Liver (tissue), 9 donors: ENCODE data around the gene TAF1B. TPM values are rescaled to one million over a fixed set of nuclear protein-coding genes. Genes with fewer than 3 reads are reported as not detected.

Experiments used
- DNase-seq: peaks from one replicate; pipeline ENCODE4 v3.0.0-alpha.2; 2017; ENCODE audit warnings: low spot score
- H3K27ac ChIP-seq, 2 donors: one replicate each; pipeline ENCODE4 v1.7.0; 2013; ENCODE audit warnings: inconsistent platforms in 2 of 2, low read length in 2 of 2, control low read depth in 1 of 2, low read depth in 1 of 2, mild to moderate bottlenecking in 1 of 2
- H3K27me3 ChIP-seq, 4 donors: one replicate each; pipeline versions ENCODE4 v1.6.1 to v1.7.0; 2013; ENCODE audit warnings: low read length in 3 of 4, inconsistent platforms in 1 of 4, mild to moderate bottlenecking in 1 of 4, moderate library complexity in 1 of 4; ENCODE audit not compliant: control insufficient read depth in 4 of 4, insufficient read depth in 4 of 4
- H3K36me3 ChIP-seq, 4 donors: one replicate each; pipeline versions ENCODE4 v1.6.1 to v1.7.0; 2013; ENCODE audit warnings: low read length in 3 of 4, mild to moderate bottlenecking in 3 of 4, low read depth in 1 of 4, moderate library complexity in 1 of 4; ENCODE audit not compliant: control insufficient read depth in 4 of 4, insufficient read depth in 3 of 4
- H3K4me1 ChIP-seq, 4 donors: one replicate each; pipeline versions ENCODE4 v1.6.1 to v1.7.0; 2013; ENCODE audit warnings: low read length in 3 of 4, mild to moderate bottlenecking in 3 of 4, moderate library complexity in 1 of 4; ENCODE audit not compliant: control insufficient read depth in 4 of 4, insufficient read depth in 4 of 4
- H3K4me3 ChIP-seq, 3 donors: one replicate each; pipeline versions ENCODE4 v1.6.1 to v1.7.0; 2013; ENCODE audit warnings: low read length in 3 of 3, control low read depth in 1 of 3, low read depth in 1 of 3, mild to moderate bottlenecking in 1 of 3
- H3K9ac ChIP-seq, 2 donors: one replicate each; pipeline ENCODE4 v1.7.0; 2013; ENCODE audit warnings: low read length in 2 of 2, mild to moderate bottlenecking in 2 of 2, moderate library complexity in 2 of 2, control low read depth in 1 of 2, low read depth in 1 of 2
- H3K9me3 ChIP-seq, 4 donors: one replicate each; pipeline versions ENCODE4 v1.6.1 to v1.7.0; 2013; ENCODE audit warnings: low read length in 3 of 4; ENCODE audit not compliant: control insufficient read depth in 4 of 4
- CTCF ChIP-seq: fragments of 150-350 bp; IDR thresholded peaks from 2 replicates; pipeline ENCODE4 v1.5.1; 2017; ENCODE audit warnings: improper control_type of control experiment, low read depth, low read length; ENCODE audit not compliant: missing input control
- EGR1 ChIP-seq, 2 donors: IDR thresholded peaks; 2 replicates each; pipeline ENCODE4 v1.6.1; 2016 to 2018; ENCODE audit warnings: antibody characterized with exemption in 2 of 2, low read depth in 2 of 2
- FOXA1 ChIP-seq: IDR thresholded peaks from 2 replicates; pipeline ENCODE4 v1.6.1; 2016; ENCODE audit warnings: antibody characterized with exemption
- FOXA2 ChIP-seq: IDR thresholded peaks from 2 replicates; pipeline ENCODE4 v1.6.1; 2016; ENCODE audit warnings: antibody characterized with exemption
- GABPA ChIP-seq, 2 donors: IDR thresholded peaks in 1 of 2; conservative IDR thresholded peaks in 1 of 2; 2 replicates each; pipeline ENCODE4 v1.6.1; 2016; ENCODE audit warnings: antibody characterized with exemption in 2 of 2, mild to moderate bottlenecking in 1 of 2, moderate library complexity in 1 of 2
- HNF4A ChIP-seq, 2 donors: conservative IDR thresholded peaks; 2 replicates each; pipeline ENCODE4 v1.6.1; 2016; ENCODE audit warnings: antibody characterized with exemption in 2 of 2, mild to moderate bottlenecking in 2 of 2
- HNF4G ChIP-seq: IDR thresholded peaks from 2 replicates; pipeline ENCODE4 v1.6.1; 2016; ENCODE audit warnings: antibody characterized with exemption
- JUND ChIP-seq, 2 donors: IDR thresholded peaks; 2 replicates each; pipeline ENCODE4 v1.6.1; 2016; ENCODE audit warnings: antibody characterized with exemption in 2 of 2
- MAX ChIP-seq: IDR thresholded peaks from 2 replicates; pipeline ENCODE4 v1.6.1; 2016; ENCODE audit warnings: antibody characterized with exemption
- NR2F2 ChIP-seq: IDR thresholded peaks from 2 replicates; pipeline ENCODE4 v1.6.1; 2016; ENCODE audit warnings: antibody characterized with exemption
- RAD21 ChIP-seq, 2 donors: IDR thresholded peaks; 2 replicates each; pipeline ENCODE4 v1.6.1; 2016; ENCODE audit warnings: antibody characterized with exemption in 2 of 2, mild to moderate bottlenecking in 2 of 2
- REST ChIP-seq: IDR thresholded peaks from 2 replicates; pipeline ENCODE4 v1.6.1; 2016; ENCODE audit warnings: antibody characterized with exemption, mild to moderate bottlenecking
- RXRA ChIP-seq, 2 donors: IDR thresholded peaks; 2 replicates each; pipeline ENCODE4 v1.6.1; 2017 to 2018; ENCODE audit warnings: antibody characterized with exemption in 2 of 2, mild to moderate bottlenecking in 1 of 2
- SP1 ChIP-seq: IDR thresholded peaks from 2 replicates; pipeline ENCODE4 v1.6.1; 2018; ENCODE audit warnings: antibody characterized with exemption, mild to moderate bottlenecking
- TAF1 ChIP-seq: conservative IDR thresholded peaks from 2 replicates; pipeline ENCODE4 v1.6.1; 2016; ENCODE audit warnings: antibody characterized with exemption, mild to moderate bottlenecking
- YY1 ChIP-seq: IDR thresholded peaks from 2 replicates; pipeline ENCODE4 v1.6.1; 2016; ENCODE audit warnings: antibody characterized with exemption, mild to moderate bottlenecking
- WGBS: extraction: QIAGEN DNeasy Blood & Tissue Kit; methylation state at CpG from one replicate; pipeline ENCODE4 v1.1.7; 2013; 5-methylcytosine and 5-hydroxymethylcytosine counted together
- polyA plus RNA-seq, 2 donors: library from polyadenylated mRNA; stranded (reverse) in 1 of 2; unstranded in 1 of 2; fragments of 200-250 nt in 1 of 2; fragments of >200 nt in 1 of 2; fragmentation: Nextera tagmentation in 1 of 2; extraction: Ambion mirVana in 1 of 2; gene quantifications; one replicate each; pipeline versions ENCODE4 v1.2.1 to v1.2.3, GENCODE V29; 2013 to 2015
- total RNA-seq, 2 donors: library from RNA; depleted of rRNA; stranded (reverse); fragments of >200 nt; gene quantifications; one replicate each; pipeline ENCODE4 v1.2.3, GENCODE V29; 2014
- TF ChIP-seq, protein P1 (sequence below): IDR thresholded peaks from 2 replicates; pipeline ENCODE4 v1.6.1; 2016; ENCODE audit warnings: antibody characterized with exemption
- TF ChIP-seq, protein P2 (sequence below): IDR thresholded peaks from 2 replicates; pipeline ENCODE4 v1.6.1; 2016; ENCODE audit warnings: antibody characterized with exemption
- donor health status: healthy.
- donor health status: healthy.
- donor health status: healthy.
- donor health status: healthy.
- donor health status: healthy.

TAF1B gene
- total and polyA plus RNA-seq, 4 donors = 3.1 to 17.2 (median 5.6) TPM

DNA sequence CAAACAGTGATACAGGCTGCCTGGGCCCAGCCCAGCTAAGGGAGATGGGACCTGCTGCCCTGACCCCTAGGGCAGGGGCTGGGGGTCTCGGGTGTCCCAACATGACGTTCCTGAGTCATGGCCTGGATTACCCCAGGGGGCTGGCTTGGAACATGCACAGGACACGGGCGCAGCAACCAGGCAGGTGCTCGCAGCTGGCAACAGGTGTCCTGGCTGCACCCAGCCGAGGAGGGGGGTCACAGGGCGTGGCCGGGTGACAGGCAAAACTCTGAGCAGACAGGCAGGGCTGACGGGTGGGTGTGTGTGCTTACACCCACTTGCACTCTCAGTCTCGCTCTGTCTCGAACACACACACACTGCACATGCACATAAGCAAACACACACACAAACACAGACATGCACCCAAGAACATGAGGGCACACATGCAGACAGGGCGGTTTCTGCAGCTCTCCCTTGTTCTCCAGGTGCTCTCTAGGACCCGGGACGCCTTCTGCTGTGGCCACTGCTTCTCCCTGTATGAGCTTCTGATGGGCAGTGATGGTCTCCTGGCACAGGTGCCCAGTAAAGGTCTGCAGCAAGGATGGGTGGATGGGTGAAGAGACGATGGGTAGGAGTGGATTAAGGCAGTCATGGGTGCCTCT, 33.7 kb upstream of the TAF1B start:
- no peak for DNase-seq
- Histone ChIP-seq H3K9ac (no peak overlapping the region), H3K4me1 (peaks cover 0 to 8% (median 4%) of the 10 kb centered on the region in 4 donors), H3K27ac (no peak overlapping the region), H3K9me3 (no peaks in the 10 kb centered on the region), H3K36me3 (no peaks in the 10 kb centered on the region), H3K27me3 (no peaks in the 10 kb centered on the region), H3K4me3 (no peak overlapping the region)
- TF ChIP-seq RAD21 (IDR thresholded peaks at IDR 0.05) (no peak), CTCF (no peak), FOXA2 (no peak), SP1 (no peak), RXRA (IDR thresholded peaks at IDR 0.05) (no peak), YY1 (no peak), GABPA (IDR thresholded peaks at IDR 0.05 in 1 of 2, conservative IDR thresholded peaks at IDR 0.05 in 1 of 2) (no peak), NR2F2 (no peak), JUND (IDR thresholded peaks at IDR 0.05) (no peak), HNF4G (no peak), REST (no peak), TAF1 (no peak), HNF4A (conservative IDR thresholded peaks at IDR 0.05) (no peak), FOXA1 (no peak), MAX (no peak), EGR1 (IDR thresholded peaks at IDR 0.05; ENCODE audit: low read depth in 2 of 2) (no peak)
- TF ChIP-seq, protein P1, sequence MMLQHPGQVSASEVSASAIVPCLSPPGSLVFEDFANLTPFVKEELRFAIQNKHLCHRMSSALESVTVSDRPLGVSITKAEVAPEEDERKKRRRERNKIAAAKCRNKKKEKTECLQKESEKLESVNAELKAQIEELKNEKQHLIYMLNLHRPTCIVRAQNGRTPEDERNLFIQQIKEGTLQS = no peak
- TF ChIP-seq, protein P2, sequence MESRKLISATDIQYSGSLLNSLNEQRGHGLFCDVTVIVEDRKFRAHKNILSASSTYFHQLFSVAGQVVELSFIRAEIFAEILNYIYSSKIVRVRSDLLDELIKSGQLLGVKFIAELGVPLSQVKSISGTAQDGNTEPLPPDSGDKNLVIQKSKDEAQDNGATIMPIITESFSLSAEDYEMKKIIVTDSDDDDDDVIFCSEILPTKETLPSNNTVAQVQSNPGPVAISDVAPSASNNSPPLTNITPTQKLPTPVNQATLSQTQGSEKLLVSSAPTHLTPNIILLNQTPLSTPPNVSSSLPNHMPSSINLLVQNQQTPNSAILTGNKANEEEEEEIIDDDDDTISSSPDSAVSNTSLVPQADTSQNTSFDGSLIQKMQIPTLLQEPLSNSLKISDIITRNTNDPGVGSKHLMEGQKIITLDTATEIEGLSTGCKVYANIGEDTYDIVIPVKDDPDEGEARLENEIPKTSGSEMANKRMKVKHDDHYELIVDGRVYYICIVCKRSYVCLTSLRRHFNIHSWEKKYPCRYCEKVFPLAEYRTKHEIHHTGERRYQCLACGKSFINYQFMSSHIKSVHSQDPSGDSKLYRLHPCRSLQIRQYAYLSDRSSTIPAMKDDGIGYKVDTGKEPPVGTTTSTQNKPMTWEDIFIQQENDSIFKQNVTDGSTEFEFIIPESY = no peak
- 88% methylated on average over 15 of the region's 15 CpGs for WGBS
